ENCODE measurements around the gene PRDM15. TPM values are rescaled to one million over a fixed set of nuclear protein-coding genes. Genes with fewer than 3 reads are reported as not detected.

PRDM15 gene
- total RNA-seq, 1 experiment from 2014 or later: 11.2 TPM

GRCh38 chr21:41914358-41914757 lies 35.2 kb upstream of the PRDM15 start:
- POLR2A ChIA-PET: no interaction called here
- Histone ChIP-seq H3K36me3 (ENCODE audit: control insufficient read depth, insufficient read depth, low read length) (no peaks in the 10 kb centered on the region; the same call in 1 of the 2 replicates), H3K9me3 (ENCODE audit: control insufficient read depth, insufficient read depth, low read depth, low read length) (no peaks in the 10 kb centered on the region), H3K27ac (ENCODE audit: low read length) (no peak overlapping the region), H3K4me3 (ENCODE audit: low read depth in 2 of 2, low read length in 2 of 2) (no peak overlapping the region), H3K27me3 (ENCODE audit: control insufficient read depth, insufficient read depth, low read length) (no peaks in the 10 kb centered on the region), H3K4me1 (ENCODE audit: control insufficient read depth, insufficient read depth, low read length) (no peaks in the 10 kb centered on the region)
- in situ Hi-C loops (cut with HindIII; ENCODE audit: low pct_unique_long_range_greater_than_20kb, low sequenced_read_pairs): no loop called here
- ATAC-seq: no peak
- no peak for DNase-seq (ENCODE audit: low read depth, low spot score)
- intact Hi-C loops (cut with micrococcal nuclease; ENCODE audit: unreplicated experiment): no loop called here
- CTCF ChIA-PET: no interaction called here
- BruUV-seq (replicated peaks): no TSS peak
- TF ChIP-seq CTCF (IDR thresholded peaks at IDR 0.05): no peak
- no peak for TF ChIP-seq REST (IDR thresholded peaks at IDR 0.05; ENCODE audit: insufficient read depth in 1 of 2, low read depth in 2 of 2, low read length in 1 of 2)
- TF ChIP-seq SIN3A (IDR thresholded peaks at IDR 0.05; ENCODE audit: borderline replicate concordance, insufficient read depth, low read depth, low read length): no peak

DNA sequence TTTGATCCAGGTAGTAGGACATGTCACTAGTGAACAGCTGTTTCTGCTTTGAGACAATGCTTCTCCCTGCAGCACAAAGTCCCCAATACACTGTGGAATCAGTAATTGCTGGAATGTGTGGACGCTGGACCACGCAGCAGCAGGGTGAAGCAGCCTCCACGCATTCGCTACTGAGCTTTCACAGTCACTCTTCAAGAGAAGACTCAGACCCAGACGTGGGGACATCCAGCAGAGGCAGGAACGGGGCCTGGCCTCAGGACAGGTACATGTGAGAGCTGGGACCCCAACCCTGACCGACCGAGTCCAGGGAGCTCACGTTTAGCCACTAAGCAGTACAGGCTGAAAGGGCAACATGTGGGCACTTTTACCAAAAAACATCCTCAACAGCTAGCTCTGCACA lies 34.1 kb upstream of the PRDM15 start:
- in situ Hi-C loops (cut with HindIII; ENCODE audit: low pct_unique_long_range_greater_than_20kb, low sequenced_read_pairs): no loop called here
- DNase-seq (ENCODE audit: low read depth, low spot score) (no peak), ATAC-seq (no peak)
- TF ChIP-seq TCF7L2 (IDR thresholded peaks at IDR 0.05; ENCODE audit: low read depth, low read length) (no peak), SIN3A (IDR thresholded peaks at IDR 0.05; ENCODE audit: borderline replicate concordance, insufficient read depth, low read depth, low read length) (no peak), REST (IDR thresholded peaks at IDR 0.05; ENCODE audit: insufficient read depth in 1 of 2, low read depth in 2 of 2, low read length in 1 of 2) (no peak), CTCF (IDR thresholded peaks at IDR 0.05) (no peak), POLR2AphosphoS5 (IDR thresholded peaks at IDR 0.05; ENCODE audit: low read depth, low read length) (no peak)
- Histone ChIP-seq H3K27ac (ENCODE audit: low read length) (no peak overlapping the region), H3K27me3 (ENCODE audit: control insufficient read depth, insufficient read depth, low read length) (no peaks in the 10 kb centered on the region), H3K4me3 (ENCODE audit: low read depth in 2 of 2, low read length in 2 of 2) (no peak overlapping the region), H3K4me1 (ENCODE audit: control insufficient read depth, insufficient read depth, low read length) (no peaks in the 10 kb centered on the region), H3K9me3 (ENCODE audit: control insufficient read depth, insufficient read depth, low read depth, low read length) (no peaks in the 10 kb centered on the region), H3K36me3 (ENCODE audit: control insufficient read depth, insufficient read depth, low read length) (no peaks in the 10 kb centered on the region; the same call in 1 of the 2 replicates)
- no TSS peak for BruUV-seq (replicated peaks)
- POLR2A ChIA-PET: no interaction called here
- CTCF ChIA-PET: no interaction called here
- intact Hi-C loops (cut with micrococcal nuclease; ENCODE audit: unreplicated experiment): no loop called here
